Right ventricle myocardium inferior (tissue), 1 donor: ENCODE results near the gene ATP1B1. TPM values are rescaled to one million over a fixed set of nuclear protein-coding genes. Genes with fewer than 3 reads are reported as not detected.
"Not testable (repeated sequence)": the region's sequence is repeated elsewhere in the genome, so short reads cannot be mapped to it uniquely, and the experiment has no call there.

ENCODE experiments used
- ATAC-seq: fragments of 200-7000 bp; cut with Tn5 transposase; one replicate; pipeline ENCODE4 v1.9.1; 2020; ENCODE audit warnings: mild to moderate bottlenecking, moderate library complexity
- DNase-seq: peaks from one replicate; pipeline ENCODE4 v3.0.0; 2021; ENCODE audit errors: missing footprints
- intact Hi-C: fragments of 100-400 bp; cut with DNase I; formaldehyde crosslinking; loops from one replicate; pipeline ENCODE4 v1.11.0; 2022
- total RNA-seq: library from RNA; stranded (reverse); fragmentation: NEBNext Ultra II Directional; extraction: Animal tissue kit (Norgen Biotek cat#: 25700); gene quantifications from one replicate; pipeline ENCODE4 v1.2.1, GENCODE V29; 2021
- donor health status: DM: no; HTN: yes; CAD: no; lungs with severe emphysema.

The ATP1B1 gene
- total RNA-seq, 1 donor from 2014 or later = 335 TPM

DNA sequence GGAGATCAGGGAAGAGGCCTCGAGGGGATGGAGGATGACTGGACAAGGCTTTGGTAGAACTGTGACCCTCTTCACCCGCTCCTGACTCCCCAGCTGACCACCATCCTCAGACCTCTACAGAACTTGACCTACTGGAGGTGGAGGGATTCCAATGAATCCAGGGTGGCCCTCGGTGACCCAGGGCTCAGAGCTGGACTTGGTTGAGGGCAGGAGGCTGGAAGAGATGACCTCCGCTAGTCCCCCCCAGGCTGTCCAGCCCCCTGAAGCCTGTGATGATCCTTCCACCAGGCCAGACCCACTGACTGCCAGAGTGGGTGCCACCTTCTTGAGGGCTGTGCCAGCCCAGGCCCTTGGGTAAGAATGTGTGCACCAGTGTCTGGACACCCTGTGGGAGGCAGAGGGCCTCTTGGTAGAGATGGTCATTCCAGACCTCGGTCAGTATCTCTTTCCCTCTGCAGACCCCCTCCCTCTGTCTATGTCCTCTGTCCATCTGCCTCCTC, 44.9 kb downstream of the ATP1B1 start:
- intact Hi-C loops = no loop called here
- no peak for ATAC-seq
- DNase-seq = no peak

DNA sequence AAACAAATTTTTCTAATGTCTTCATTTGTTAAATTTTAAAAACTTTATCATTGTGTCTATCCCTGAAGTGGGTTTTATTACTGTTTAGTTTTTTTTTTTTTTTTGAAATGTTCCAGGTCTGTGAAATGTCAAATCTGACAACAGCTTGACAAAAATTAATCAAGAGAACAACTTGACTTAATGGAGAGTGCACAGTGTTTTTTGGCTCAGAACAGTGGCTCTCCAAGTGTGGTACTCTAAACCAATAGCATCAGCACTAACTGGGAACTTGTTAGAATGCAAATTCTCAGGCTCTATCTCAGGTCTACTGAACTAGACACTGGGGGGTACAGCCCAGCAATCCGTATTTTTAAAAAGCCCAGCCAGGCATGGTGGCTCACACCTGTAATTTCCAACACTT, 49.2 kb downstream of the ATP1B1 start:
- ATAC-seq (peak; percentile 70), DNase-seq (no peak)
- intact Hi-C loops = no loop called here

DNA sequence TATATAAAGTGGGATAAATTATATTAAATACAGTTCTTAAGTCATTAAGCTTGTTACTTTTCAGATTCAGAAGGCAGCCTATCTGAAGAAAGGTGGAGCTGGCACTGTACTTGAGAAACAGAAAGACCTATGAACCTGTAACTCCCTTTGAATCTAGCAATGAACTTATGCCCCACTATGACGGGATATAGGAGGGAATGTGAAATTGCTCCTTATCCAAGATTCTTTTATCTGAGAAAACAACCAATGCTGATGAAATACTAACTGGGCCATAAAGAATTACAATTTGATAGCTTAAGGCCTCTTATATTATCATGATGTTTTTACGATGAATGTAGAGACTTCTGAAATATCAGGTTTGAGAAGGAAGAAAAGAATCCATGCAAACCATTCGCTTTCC, 50.1 kb downstream of the ATP1B1 start:
- intact Hi-C loops = no loop called here
- DNase-seq = no peak
- ATAC-seq = no peak

DNA sequence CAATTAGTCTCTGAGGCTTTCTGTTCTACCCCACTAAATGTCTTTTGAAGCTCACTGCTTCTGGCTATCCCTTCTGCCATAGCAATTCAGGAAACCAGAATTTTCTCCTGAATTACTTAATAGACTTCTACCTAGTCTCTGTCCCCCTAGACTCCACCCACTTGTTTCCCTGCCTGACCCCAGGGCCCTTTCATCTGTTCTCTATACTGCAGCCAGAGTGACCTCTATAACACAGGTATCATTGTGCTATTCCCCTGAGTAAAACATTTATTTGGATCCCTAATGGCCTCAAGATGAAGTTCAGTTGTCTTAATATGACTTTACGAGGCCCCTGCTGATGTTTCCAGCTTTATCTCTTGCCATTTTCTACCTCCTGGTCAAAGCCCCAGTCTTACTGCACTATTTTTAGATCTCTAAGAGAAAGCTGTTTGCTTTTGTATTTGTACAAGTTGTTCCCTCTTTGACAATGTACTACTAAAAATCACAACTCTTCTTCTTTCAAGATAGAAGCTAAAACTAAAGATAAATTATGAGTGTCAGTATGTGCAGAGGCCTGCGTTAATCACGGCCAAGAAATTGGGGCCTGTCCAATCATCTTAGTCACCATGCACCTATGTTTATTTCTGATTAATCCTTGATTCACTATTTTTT, 54.5 kb downstream of the ATP1B1 start:
- no peak for DNase-seq
- intact Hi-C loops = no loop called here
- ATAC-seq = peak; percentile 48

DNA sequence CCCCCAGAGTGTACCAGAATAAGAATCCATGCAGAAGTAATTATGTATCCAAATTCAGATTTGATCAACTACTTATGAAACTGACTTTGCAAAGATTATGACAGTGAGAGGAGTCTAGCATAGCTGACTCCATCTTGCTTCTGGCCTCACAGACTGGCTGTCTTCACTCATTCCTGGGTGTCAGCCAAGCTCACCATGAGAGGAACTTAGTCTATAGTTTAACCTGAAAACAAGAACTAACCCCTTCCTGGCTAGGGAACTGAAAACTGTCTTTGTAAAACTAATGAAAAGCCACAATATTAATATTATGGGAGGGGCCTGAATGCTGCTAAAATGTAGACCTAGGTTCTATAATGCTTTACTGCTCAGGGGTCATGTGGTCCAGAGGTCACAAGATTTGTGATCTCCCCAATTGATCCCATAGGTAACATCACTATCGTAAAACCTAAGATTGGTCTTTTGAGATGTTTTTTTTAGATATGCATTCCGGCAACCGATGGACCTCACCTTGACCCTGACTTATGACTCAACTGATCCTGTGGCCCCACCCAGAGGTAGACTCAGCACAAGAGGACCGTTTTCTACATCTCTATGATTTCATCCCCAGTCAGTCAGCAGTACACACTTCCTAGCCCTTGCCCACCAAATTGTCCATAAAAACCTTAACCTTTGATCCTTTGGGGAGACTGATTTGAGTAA, 55.2 kb downstream of the ATP1B1 start:
- no peak for DNase-seq
- no peak for ATAC-seq
- intact Hi-C loops = no loop called here

DNA sequence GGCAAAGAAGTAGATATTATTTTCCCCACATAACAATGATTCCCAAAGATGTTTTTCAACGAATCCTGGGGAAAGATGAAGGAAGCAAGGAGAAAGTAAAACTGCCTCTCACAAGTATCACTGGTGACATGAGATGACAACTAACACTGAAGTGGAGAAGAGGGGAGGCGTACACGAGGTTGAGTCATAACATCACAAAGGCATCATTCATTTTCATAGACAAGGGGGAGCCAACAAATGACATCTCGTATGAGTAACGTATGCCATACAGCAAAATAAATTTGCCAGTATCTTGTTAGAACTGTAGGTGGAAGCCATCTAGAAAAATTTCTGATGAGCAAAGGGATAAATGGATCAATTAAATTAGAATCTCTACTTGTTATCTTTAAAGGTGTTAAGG, 56.6 kb downstream of the ATP1B1 start:
- intact Hi-C loops = no loop called here
- ATAC-seq (no peak), DNase-seq (no peak)

DNA sequence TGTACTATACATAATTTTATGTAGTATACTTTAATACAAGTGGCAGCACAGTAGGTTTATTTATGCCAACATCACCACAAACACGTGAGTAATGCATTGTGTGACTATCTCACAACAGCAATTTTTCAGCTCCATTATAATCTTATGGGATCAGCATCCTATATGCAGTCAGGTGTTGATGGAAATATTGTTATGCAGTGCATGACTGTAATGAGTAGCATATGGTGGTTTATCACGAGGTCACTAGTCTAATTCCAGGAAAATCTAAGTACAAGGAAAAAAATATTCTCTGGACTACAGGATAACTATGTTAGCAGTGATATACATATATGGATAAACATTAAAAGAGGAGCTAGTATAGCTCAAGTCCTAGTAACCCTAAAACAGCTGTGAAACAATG, 69.0 kb downstream of the ATP1B1 start:
- no peak for DNase-seq
- ATAC-seq = no peak
- intact Hi-C loops = no loop called here

DNA sequence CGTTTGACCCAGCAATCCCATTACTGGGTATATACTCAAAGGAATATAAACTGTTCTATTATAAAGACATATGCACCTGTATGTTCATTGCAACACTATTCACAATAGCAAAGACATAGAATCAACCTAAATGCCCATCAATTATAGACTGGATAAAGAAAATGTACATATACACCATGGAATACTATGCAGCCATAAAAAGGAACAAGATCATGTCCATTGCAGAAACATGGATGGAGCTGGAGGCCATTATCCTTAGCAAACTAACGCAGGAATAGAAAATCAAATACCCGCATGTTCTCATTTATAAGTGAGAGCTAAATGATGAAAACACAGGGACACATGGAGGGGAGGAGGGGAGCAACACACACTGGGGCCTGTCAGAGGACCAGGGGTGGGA, 72.9 kb downstream of the ATP1B1 start:
- intact Hi-C loops, ATAC-seq: not testable (repeated sequence)

DNA sequence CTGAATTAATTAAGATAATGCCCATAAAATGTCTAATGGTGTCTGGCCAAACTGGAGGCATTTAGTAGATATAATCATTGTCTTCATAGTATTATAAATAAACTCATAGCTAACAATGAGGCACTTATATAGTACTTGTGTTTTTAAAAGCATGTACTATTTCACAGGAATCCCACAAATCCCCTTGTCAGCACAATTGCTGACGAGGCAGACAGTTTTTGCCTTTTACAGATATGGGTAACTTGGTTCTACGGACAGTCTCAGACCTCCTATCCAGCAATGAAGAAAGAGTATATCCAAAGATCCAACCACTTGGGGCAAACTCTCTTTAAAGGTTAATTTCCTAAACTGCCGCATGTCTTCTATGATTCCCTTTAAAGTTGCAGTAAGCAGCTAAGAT, 73.7 kb downstream of the ATP1B1 start:
- DNase-seq = no peak
- intact Hi-C loops = no loop called here
- ATAC-seq = no peak

More for the DNA sequence above, 72.9 kb downstream of the ATP1B1 start:
- DNase-seq = not testable (repeated sequence)
